ENCODE measurements around the gene MYL5.
"Not testable (repeated sequence)": the region's sequence is repeated elsewhere in the genome, so short reads cannot be mapped to it uniquely, and the experiment has no call there.

MYL5 gene

GRCh38 chr4:636628-637159 is 37.6 kb upstream of the MYL5 start:
- DNase-seq = no peak

DNA sequence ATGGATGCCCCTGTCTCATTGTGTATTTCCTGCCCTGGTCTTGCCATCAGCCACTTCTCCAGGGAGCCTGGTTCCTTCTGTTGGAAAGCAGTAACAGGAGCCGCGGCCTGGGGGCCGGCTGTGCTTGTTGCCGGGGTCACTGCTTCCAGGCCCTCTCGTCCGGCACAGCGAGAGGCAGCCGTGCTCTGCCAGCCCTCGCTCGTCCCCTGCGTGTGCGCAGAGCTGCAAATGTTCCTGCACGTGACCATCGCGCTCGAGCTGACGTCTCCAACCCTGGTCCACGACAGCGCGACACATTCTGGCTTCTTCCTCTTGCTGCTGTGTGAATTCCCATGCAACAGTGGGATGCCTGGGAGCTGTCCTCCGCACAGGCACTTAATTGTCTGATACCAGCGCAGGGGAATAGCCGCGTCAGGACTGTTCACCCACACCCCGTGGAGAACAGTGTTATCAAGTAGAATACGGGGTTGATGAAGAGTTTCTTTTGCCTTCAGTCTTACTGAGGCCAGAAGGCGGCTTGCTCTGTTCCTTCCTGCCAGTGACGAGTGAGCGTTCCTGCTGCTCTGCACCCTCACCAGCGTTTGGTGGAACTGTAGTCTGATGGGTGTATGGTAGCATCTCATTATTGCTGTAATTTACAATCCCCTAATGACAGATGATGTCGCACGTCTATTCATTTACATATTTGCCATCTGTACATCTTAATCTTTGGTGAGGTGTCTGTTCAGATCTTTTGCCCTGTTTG is 36.6 kb upstream of the MYL5 start:
- DNase-seq = peak in 1 of 2 experiments; percentile 31

DNA sequence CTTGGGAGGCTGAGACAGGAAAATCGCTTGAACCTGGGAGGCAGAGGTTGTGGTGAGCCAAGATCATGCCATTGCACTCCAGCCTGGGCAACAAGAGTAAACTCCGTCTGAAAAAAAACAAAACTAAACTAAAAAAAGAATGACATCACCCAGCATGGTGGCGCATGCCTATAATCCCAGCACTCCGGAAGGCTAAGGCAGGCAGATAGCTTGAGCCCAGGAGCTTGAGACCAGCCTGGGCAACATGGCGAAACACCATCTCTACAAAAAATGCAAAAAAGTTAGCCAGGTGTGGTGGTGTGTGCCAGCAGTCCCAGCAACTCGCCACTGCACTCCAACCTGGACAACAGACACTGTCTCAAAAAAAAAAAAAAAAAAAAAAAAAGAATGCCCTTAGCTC is 32.0 kb upstream of the MYL5 start:
- DNase-seq = not testable (repeated sequence)

- no peak for DNase-seq
Observed at GRCh38 chr4:646460-646859, 27.9 kb upstream of the MYL5 start.

DNA sequence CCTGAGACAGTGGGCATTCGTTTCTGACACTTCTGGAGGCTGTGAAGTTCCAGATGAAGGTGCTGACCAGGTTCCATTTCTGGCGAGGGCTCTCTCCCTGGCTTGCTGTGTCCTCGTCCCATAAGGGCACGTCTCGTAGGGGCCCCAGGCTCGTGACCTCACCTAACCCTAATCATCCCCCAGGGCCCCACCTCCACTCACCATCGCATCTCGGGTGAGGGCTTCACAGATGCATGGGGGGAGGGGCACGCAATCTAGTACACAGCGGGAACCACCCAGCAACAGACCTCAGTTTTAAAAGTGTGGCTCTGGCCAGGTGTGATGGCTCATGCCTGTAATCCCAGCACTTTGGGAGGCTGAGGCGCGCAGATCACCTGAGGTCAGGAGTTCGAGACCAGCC is 26.9 kb upstream of the MYL5 start:
- no peak for DNase-seq

GRCh38 chr4:648579-649292 is 25.6 kb upstream of the MYL5 start:
- no peak for DNase-seq

GRCh38 chr4:649293-649625 is 25.1 kb upstream of the MYL5 start:
- DNase-seq = no peak

- no peak for DNase-seq
Observed at GRCh38 chr4:649751-650310, 24.5 kb upstream of the MYL5 start.

DNA sequence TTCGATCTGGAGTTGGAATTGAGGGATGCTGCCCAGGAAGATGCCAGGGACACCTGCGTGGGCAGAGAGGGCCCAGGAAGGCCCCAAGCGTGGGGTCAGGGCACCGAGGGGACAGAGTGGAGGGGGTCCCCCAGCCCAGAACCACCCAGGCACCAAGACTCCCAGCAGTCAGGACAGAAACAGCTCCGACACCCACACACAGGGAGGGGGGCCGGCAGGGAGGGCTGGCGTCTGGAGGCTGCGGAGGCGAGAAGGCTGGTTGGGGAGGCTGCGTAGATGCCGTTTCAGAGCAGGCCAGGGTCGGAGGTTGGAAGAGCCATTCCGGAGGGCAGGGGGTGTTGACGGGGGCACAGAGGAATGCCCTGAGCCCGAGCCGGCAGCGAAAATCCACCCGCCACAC is 23.9 kb upstream of the MYL5 start:
- DNase-seq = no peak

GRCh38 chr4:650951-651883 is 23.1 kb upstream of the MYL5 start:
- no peak for DNase-seq

- DNase-seq = no peak
Observed at GRCh38 chr4:651884-652642, 22.3 kb upstream of the MYL5 start.

DNA sequence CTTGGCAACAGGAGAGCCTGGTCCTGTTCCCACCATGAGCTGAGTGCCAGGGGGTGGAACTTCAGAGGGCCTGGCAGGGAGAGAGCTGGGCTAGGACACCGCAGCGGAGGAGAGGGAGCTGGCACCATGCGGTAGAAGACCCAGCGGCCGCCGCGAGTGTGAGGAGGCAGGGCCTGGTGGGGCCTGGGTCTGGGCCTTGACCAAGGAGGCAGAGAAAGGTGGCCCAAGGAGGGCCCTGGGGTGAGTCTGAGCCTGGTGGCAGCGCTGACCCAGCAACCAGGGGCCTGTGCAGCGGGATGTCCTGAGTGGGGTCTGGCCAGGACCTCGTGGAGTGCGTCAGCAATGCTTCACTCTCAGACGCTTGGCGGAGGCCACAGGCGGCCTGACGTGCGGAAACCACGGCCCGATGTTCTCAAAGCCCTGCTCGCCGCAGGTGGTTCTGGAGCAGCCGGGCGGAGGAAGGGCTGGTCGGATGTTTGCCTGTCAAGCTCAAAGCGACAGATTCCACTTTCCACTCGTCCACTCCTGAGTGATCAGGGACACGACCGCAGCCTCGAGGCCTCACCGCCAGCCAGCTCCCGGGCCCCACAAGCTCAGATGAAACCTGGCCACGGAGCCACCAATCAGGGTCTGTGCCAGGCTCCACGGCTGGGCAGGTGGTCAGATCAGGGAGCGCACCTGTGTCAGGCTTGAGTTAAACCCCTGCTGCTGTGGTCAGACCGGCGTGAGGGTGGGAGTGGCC is 21.1 kb upstream of the MYL5 start:
- no peak for DNase-seq

DNA sequence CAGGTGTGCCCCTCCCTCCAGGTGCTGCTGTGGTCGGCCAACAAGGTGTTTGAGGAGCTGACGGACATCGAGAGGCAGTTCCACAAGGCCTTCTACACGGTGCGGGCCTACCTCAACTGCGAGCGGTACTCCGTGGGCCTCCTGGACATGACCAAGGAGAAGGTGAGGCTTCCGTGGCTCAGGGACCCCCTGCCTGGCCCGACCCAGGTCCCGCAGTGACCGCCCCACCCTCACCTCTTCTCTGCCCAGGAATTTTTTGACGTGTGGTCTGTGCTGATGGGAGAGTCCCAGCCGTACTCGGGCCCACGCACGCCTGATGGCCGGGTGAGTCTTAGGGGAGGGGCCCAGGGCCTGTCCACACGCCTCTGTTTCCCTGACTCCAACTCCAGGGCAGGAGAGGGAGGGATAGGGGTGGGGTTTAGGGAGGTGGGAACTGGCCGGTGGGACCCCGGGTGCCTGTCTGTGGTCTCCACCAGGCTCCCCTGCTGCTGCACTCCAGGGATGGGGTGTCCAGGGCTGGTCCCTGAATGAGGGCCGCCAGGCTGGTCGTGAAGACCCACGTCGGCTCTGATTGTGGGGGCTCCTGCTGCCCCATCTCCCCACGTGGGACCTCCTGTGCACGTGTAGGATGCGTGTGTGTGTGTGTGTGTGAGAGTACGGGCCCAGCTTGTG is 20.4 kb upstream of the MYL5 start:
- no peak for DNase-seq

GRCh38 chr4:654503-654845 is 19.9 kb upstream of the MYL5 start:
- DNase-seq = no peak

DNA sequence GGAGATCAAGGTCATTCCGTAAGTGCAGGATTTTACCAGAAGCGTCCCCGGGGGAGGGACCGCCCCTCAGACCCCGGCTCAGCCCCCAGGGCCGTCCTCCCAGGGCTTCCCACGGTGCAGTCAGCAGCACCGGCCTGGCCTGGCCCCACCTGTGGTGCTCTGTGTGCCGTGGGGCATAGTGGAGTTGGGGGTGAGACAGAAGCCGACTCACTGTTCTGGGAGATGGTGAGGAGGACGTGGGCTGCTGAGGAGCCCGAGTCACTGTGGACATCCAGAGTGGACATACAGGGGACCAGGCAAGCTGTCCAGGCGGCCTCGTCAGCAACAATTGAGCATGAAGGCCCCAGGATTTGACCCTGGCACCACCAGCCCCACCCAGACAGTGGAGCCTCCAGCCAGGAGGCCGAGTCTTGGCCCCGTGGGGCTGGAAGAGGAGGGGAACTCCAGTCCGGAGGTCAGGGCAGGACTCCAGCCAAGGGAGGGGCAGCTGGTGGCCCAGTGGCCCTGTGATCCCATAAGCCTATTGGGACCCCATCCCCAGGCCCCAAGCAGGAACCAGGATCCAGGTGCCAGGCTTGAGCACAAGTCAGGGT is 19.4 kb upstream of the MYL5 start:
- DNase-seq = no peak

GRCh38 chr4:655464-656151 is 18.7 kb upstream of the MYL5 start:
- no peak for DNase-seq

DNA sequence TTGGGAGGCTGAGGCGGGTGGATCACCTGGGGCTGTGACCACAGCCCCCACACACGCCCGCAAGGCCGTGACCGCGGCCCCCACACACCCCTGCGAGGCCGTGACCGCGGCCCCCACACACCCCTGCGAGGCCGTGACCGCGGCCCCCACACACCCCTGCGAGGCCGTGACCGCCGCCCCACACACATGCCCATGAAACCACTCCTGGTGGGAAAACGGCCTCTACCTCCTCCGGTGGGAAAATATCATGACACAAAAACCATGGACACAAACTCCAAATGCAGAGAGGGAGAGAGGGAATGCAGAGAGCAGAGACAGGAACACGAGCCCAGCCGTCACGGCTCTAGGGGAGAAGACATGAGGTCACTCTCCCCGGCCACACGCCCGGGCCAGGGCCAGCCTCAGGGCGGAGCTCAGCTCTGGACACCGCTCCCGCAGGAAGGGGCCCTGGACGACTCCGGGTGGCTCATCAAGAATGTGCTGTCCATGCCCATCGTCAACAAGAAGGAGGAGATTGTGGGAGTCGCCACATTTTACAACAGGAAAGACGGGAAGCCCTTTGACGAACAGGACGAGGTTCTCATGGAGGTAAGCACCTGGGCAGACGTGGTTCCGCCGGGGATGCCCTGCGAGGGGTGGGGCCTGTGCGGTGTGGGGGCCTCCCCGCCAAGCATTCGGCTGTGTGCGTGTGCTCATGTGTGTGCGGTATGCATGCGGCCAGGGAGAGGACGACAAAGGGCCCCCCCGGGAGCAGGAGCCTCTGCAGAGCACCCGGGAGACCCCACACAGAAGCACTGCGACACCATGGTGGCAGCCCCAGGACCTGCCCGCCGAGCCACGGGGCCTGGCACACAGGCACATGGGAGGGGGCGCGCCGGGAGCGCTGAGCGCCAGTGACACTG is 17.7 kb upstream of the MYL5 start:
- DNase-seq = no peak

DNA sequence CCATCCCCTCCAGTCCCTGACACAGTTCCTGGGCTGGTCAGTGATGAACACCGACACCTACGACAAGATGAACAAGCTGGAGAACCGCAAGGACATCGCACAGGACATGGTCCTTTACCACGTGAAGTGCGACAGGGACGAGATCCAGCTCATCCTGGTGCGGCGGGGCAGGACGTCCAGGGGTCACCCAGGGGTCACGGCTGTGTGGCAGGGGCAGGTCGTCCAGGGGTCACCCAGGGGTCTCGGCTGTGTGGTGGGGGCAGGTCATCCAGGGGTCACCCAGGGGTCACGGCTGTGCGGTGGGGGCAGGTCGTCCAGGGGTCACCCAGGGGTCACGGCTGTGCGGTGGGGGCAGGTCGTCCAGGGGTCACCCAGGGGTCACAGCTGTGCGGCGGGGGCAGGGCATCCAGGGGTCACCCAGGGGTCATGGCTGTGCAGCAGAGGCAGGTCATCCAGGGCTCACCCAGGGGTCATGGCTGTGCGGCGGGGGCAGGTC is 17.0 kb upstream of the MYL5 start:
- no peak for DNase-seq
